Right cardiac atrium (tissue), 5 donors: ENCODE data around the gene LILRA2. TPM values are rescaled to one million over a fixed set of nuclear protein-coding genes. Genes with fewer than 3 reads are reported as not detected.
A peak's percentile ranks its signal among the peaks of the same experiment; 100 is the strongest.
"Not testable (repeated sequence)": the region's sequence is repeated elsewhere in the genome, so short reads cannot be mapped to it uniquely, and the experiment has no call there.

Experiments
- ATAC-seq, 2 donors: fragments of 200-7000 bp; cut with Tn5 transposase; one replicate each; pipeline versions ENCODE4 v1.8.0 to v1.9.1; 2020; ENCODE audit warnings: moderate library complexity in 2 of 2, mild to moderate bottlenecking in 1 of 2
- DNase-seq, 3 donors: peaks; one replicate each; pipeline ENCODE4 v3.0.0-alpha.2; 2020
- H3K27ac ChIP-seq: one replicate; pipeline ENCODE4 v1.5.1; 2013; ENCODE audit warnings: mild to moderate bottlenecking, low read length, control low read depth, moderate library complexity
- H3K27me3 ChIP-seq: one replicate; pipeline ENCODE4 v1.6.1; 2013; ENCODE audit not compliant: control insufficient read depth, insufficient read depth
- H3K4me1 ChIP-seq: one replicate; pipeline ENCODE4 v1.6.1; 2013; ENCODE audit warnings: low read length; ENCODE audit not compliant: control insufficient read depth, insufficient read depth
- H3K4me3 ChIP-seq: one replicate; pipeline ENCODE4 v1.5.1; 2013; ENCODE audit warnings: low read length, control low read depth
- H3K9me3 ChIP-seq: one replicate; pipeline ENCODE4 v1.6.1; 2013; ENCODE audit warnings: low read length; ENCODE audit not compliant: control insufficient read depth
- WGBS: extraction: QIAGEN DNeasy Blood & Tissue Kit; methylation state at CpG from one replicate; pipeline ENCODE4 v1.1.7; 2013; 5-methylcytosine and 5-hydroxymethylcytosine counted together
- intact Hi-C, 4 donors: fragments of 100-400 bp; cut with DNase I; formaldehyde crosslinking; loops; one replicate each; pipeline versions ENCODE4 v1.11.0 to v1.14.0; 2022 to 2023
- polyA plus RNA-seq: library from polyadenylated mRNA; stranded (reverse); fragments of 200-250 nt; gene quantifications from one replicate; pipeline ENCODE4 v1.2.3, GENCODE V29; 2013
- total RNA-seq, 4 donors: library from RNA; stranded (reverse); fragmentation: NEBNext Ultra II Directional; extraction: Animal tissue kit (Norgen Biotek cat#: 25700); gene quantifications; one replicate each; pipeline ENCODE4 v1.2.1, GENCODE V29; 2021
- donor health status: healthy with polysubstance abuse.
- donor health status: DM: no; HTN: yes; CAD: no.
- donor health status: DM: no; HTN: no; CAD: no.
- donor health status: DM: no; HTN: yes; CAD: no; lungs with severe emphysema.
- donor health status: DM: yes; HTN: yes; CAD: no.

Gene LILRA2
- total and polyA plus RNA-seq, 5 donors, result 0.88 to 5.6 (median 2.7) TPM

GRCh38 chr19:54549224-54549623 is 24.4 kb upstream of the LILRA2 start:
- DNase-seq, result no peak
- ATAC-seq, result no peak
- WGBS, result 85% methylated on average over 14 of the region's 14 CpGs
- Histone ChIP-seq H3K27ac (no peak overlapping the region), H3K27me3 (no peaks in the 10 kb centered on the region), H3K4me3 (no peak overlapping the region), H3K4me1 (no peaks in the 10 kb centered on the region), H3K9me3 (no peaks in the 10 kb centered on the region)
- intact Hi-C loops, result no loop called here

DNA sequence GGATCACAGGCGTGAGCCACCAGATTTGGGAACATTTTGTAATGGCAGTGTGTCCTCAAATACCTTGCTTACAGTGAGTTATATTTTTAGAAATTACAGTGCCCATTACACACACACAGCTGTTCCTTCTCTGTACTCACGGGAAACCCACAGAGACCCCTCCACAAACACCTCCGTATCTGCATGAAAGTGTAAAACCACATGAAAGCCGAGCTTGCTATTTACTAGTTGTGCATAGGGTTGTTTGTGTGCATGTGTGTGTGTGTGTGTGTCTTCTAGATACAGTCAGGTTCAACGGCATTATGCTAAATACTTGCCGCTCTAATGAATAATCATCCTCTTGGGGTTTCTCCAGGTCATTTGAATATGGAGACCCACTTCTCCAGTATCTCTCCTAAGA is 22.3 kb upstream of the LILRA2 start:
- ATAC-seq, result no peak
- intact Hi-C loops, result no loop called here

GRCh38 chr19:54551950-54552912 is 21.4 kb upstream of the LILRA2 start:
- ATAC-seq, result no peak
- intact Hi-C loops, result no loop called here
- no peaks in the 10 kb centered on the region for H3K27me3 ChIP-seq
- H3K27ac ChIP-seq, result no peak overlapping the region
- 70% methylated on average over 22 of the region's 22 CpGs for WGBS
- peak; percentile 39 to 80 (median 76) for DNase-seq
- no peaks in the 10 kb centered on the region for H3K4me1 ChIP-seq
- no peak overlapping the region for H3K4me3 ChIP-seq
- no peaks in the 10 kb centered on the region for H3K9me3 ChIP-seq

More for the DNA sequence above, 22.3 kb upstream of the LILRA2 start:
- H3K27me3 ChIP-seq, result no peaks in the 10 kb centered on the region
- WGBS, result 78% methylated on average over 6 of the region's 6 CpGs
- no peaks in the 10 kb centered on the region for H3K4me1 ChIP-seq
- DNase-seq, result no peak
- no peak overlapping the region for H3K27ac ChIP-seq
- H3K4me3 ChIP-seq, result no peak overlapping the region
- H3K9me3 ChIP-seq, result no peaks in the 10 kb centered on the region

DNA sequence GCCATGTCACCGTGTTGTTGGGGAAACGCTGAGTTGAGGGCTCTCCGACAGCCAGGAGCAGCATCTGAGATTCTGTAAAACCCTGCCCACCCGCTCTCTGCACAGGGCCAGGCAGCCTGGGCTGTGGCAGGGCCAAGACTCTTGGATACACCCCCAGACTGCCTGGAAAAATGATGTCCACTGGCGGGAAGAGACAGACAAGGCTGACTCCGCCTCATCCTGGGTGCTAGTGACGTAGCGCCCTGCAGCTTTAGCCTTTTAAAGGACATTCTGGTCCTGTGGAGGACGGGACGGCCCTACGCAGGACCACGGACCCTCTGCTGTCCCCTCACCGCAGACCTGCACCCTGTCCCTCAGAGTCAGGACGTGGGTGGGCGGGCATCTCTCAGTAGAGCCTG is 20.7 kb upstream of the LILRA2 start:
- DNase-seq (no peak), ATAC-seq (no peak)
- 82% methylated on average over 15 of the region's 15 CpGs for WGBS
- no peak overlapping the region for H3K4me3 ChIP-seq
- no peaks in the 10 kb centered on the region for H3K27me3 ChIP-seq
- intact Hi-C loops, result no loop called here
- no peaks in the 10 kb centered on the region for H3K4me1 ChIP-seq
- no peaks in the 10 kb centered on the region for H3K9me3 ChIP-seq
- no peak overlapping the region for H3K27ac ChIP-seq

DNA sequence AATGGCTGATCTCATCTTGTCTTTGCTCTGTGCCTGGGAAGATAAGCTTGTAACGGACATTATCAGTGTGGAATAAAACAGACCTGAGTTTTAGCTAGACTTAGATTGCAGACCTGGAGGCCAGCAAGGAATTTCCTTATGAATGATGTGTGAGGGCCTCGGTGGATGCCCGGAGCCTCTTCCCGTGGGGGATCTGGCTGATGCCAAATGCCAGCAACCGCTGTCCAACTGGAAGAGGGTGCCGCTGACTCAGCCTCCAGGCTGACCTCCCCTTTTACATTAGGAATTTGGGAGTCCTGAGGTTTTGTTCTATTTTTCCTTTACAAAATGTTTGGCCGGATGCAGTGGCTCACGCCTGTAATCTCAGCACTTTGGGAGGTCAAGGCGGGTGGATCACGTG is 19.6 kb upstream of the LILRA2 start:
- 79% methylated on average over 10 of the region's 10 CpGs for WGBS
- no peak overlapping the region for H3K4me3 ChIP-seq
- no peaks in the 10 kb centered on the region for H3K4me1 ChIP-seq
- no peak for DNase-seq
- H3K27me3 ChIP-seq, result no peaks in the 10 kb centered on the region
- no peak overlapping the region for H3K27ac ChIP-seq
- H3K9me3 ChIP-seq, result no peaks in the 10 kb centered on the region
- no peak for ATAC-seq
- intact Hi-C loops, result no loop called here

GRCh38 chr19:54554896-54555295 is 18.7 kb upstream of the LILRA2 start:
- H3K27ac ChIP-seq, result no peak overlapping the region
- no peaks in the 10 kb centered on the region for H3K27me3 ChIP-seq
- H3K9me3 ChIP-seq, result no peaks in the 10 kb centered on the region
- 84% methylated on average over 16 of the region's 16 CpGs for WGBS
- no peaks in the 10 kb centered on the region for H3K4me1 ChIP-seq
- no peak overlapping the region for H3K4me3 ChIP-seq
- DNase-seq (no peak), ATAC-seq (no peak)
- intact Hi-C loops, result no loop called here

GRCh38 chr19:54556194-54556593 is 17.4 kb upstream of the LILRA2 start:
- 71% methylated on average over 1 of the region's 1 CpG for WGBS
- H3K4me1 ChIP-seq, result no peaks in the 10 kb centered on the region
- no peaks in the 10 kb centered on the region for H3K9me3 ChIP-seq
- no peak overlapping the region for H3K4me3 ChIP-seq
- ATAC-seq (no peak), DNase-seq (no peak)
- intact Hi-C loops, result no loop called here
- no peaks in the 10 kb centered on the region for H3K27me3 ChIP-seq
- no peak overlapping the region for H3K27ac ChIP-seq

DNA sequence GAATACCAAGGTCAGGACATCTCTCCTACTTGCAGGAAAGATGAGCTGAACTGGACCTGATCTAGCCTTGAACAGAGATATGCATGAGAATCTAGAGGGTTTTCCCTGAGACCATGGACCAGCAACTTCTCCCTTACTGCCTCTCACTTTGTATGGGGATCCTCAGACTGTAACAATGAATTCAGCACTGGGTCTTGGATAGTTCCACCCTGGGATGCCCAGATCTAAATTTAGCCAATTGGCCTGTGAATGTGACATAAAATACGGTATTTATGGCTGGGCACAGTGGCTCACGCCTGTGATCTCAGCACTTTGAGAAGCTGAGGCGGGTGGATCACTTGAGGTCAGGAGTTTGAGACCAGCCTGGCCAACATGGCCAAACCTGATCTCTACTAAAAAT is 15.3 kb upstream of the LILRA2 start:
- no peak overlapping the region for H3K27ac ChIP-seq
- H3K9me3 ChIP-seq, result no peaks in the 10 kb centered on the region
- no peaks in the 10 kb centered on the region for H3K27me3 ChIP-seq
- no peaks in the 10 kb centered on the region for H3K4me1 ChIP-seq
- no peak for ATAC-seq
- 62% methylated on average over 3 of the region's 3 CpGs for WGBS
- no peak overlapping the region for H3K4me3 ChIP-seq
- intact Hi-C loops, result no loop called here
- no peak for DNase-seq

GRCh38 chr19:54560881-54561385 is 12.7 kb upstream of the LILRA2 start:
- no peaks in the 10 kb centered on the region for H3K4me1 ChIP-seq
- DNase-seq (no peak), ATAC-seq (no peak)
- H3K9me3 ChIP-seq, result no peaks in the 10 kb centered on the region
- WGBS, result 90% methylated on average over 11 of the region's 11 CpGs
- no peaks in the 10 kb centered on the region for H3K27me3 ChIP-seq
- intact Hi-C loops, result no loop called here
- H3K27ac ChIP-seq, result no peak overlapping the region
- H3K4me3 ChIP-seq, result no peak overlapping the region

DNA sequence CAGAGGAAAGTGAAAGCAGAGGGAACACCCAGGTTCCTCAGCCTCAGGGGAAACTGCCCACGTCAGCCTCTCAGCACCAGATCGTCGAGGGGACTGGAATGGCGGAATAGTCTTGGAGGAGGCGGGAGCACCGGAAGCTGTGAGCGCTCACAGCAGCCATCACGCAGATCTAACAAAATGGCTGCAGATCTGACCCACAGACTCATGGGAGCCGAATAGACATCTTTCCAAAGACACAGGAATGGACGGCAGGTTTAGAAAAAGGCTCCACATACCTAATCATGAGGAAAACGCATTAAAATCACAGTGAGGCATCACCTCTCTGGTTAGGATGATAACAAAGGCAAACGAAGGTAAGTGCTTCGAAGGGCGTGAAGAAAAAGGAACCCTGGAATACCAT is 11.8 kb upstream of the LILRA2 start:
- intact Hi-C loops, result no loop called here
- no peaks in the 10 kb centered on the region for H3K4me1 ChIP-seq
- ATAC-seq (no peak), DNase-seq (no peak)
- H3K27ac ChIP-seq, result no peak overlapping the region
- WGBS, result 80% methylated on average over 14 of the region's 14 CpGs
- no peaks in the 10 kb centered on the region for H3K27me3 ChIP-seq
- H3K9me3 ChIP-seq, result no peaks in the 10 kb centered on the region
- no peak overlapping the region for H3K4me3 ChIP-seq

GRCh38 chr19:54563206-54563605 is 10.4 kb upstream of the LILRA2 start:
- H3K4me1 ChIP-seq, H3K9me3 ChIP-seq, H3K27ac ChIP-seq, ATAC-seq, H3K4me3 ChIP-seq, H3K27me3 ChIP-seq, intact Hi-C loops, DNase-seq: not testable (repeated sequence)
- WGBS, result 89% methylated on average over 6 of the region's 6 CpGs
